WERI-Rb-1 (cell line): ENCODE measurements around the gene GARIN5B.

ENCODE experiments used
- DNase-seq: peaks from one replicate; pipeline ENCODE4 v3.0.0-alpha.2; 2020
- H3K27ac ChIP-seq: fragments of 250-450 bp; sonication (Bioruptor Pico); 2 replicates; pipeline ENCODE4 v1.5.1; 2020; ENCODE audit warnings: mild to moderate bottlenecking, moderate library complexity
- H3K27me3 ChIP-seq: fragments of 250-450 bp; sonication (Bioruptor Pico); 2 replicates; pipeline ENCODE4 v1.5.1; 2021; ENCODE audit warnings: mild to moderate bottlenecking, low read depth, moderate library complexity; ENCODE audit not compliant: insufficient read depth, severe bottlenecking
- H3K36me3 ChIP-seq: fragments of 250-450 bp; sonication (Bioruptor Pico); 2 replicates; pipeline ENCODE4 v1.5.1; 2020; ENCODE audit warnings: mild to moderate bottlenecking, moderate library complexity
- H3K4me3 ChIP-seq: 2 replicates; pipeline ENCODE4 v1.5.1; 2011; ENCODE audit warnings: low read depth, mild to moderate bottlenecking, control low read depth, low read length
- H3K9me3 ChIP-seq: fragments of 250-450 bp; sonication (Bioruptor Pico); 2 replicates; pipeline ENCODE4 v1.5.1; 2021; ENCODE audit warnings: mild to moderate bottlenecking, moderate library complexity; ENCODE audit not compliant: severe bottlenecking
- CTCF ChIP-seq: IDR thresholded peaks from 2 replicates; pipeline ENCODE4 v1.5.1; 2011; ENCODE audit warnings: low read depth, mild to moderate bottlenecking, control low read depth, inconsistent platforms, low read length

Gene GARIN5B

GRCh38 chr19:55358493-55358892, 4.6 kb downstream of the GARIN5B start:
- Histone ChIP-seq H3K27ac (no peak overlapping the region), H3K4me3 (no peak overlapping the region), H3K27me3 (no peaks in the 10 kb centered on the region), H3K36me3 (no peaks in the 10 kb centered on the region), H3K9me3 (no peaks in the 10 kb centered on the region)
- DNase-seq: no peak
- TF ChIP-seq CTCF: no peak

- peak; percentile 71 for DNase-seq
- no peak overlapping the region for H3K4me3 ChIP-seq
- TF ChIP-seq CTCF: no peak
- no peaks in the 10 kb centered on the region for H3K9me3 ChIP-seq
- peak overlapping the region; percentile 42 for H3K27ac ChIP-seq
- H3K36me3 ChIP-seq: peaks cover under 1% of the 10 kb centered on the region; the same call in 1 of the 2 replicates
- H3K27me3 ChIP-seq: no peaks in the 10 kb centered on the region
Observed at GRCh38 chr19:55355213-55355821, 7.7 kb downstream of the GARIN5B start.

- H3K36me3 ChIP-seq: peaks cover 3% of the 10 kb centered on the region; the same call in 1 of the 2 replicates
- DNase-seq: no peak
- no peak for TF ChIP-seq CTCF
- no peaks in the 10 kb centered on the region for H3K27me3 ChIP-seq
- peak within 1 kb of the TSS; percentile 42 for H3K27ac ChIP-seq
- H3K9me3 ChIP-seq: no peaks in the 10 kb centered on the region
- H3K4me3 ChIP-seq: peak within 1 kb of the TSS; percentile 54
Observed at GRCh38 chr19:55354698-55355212, 8.3 kb downstream of the GARIN5B start, which contains the start of gene COX6B2. TSS of gene COX6B2 (minus strand) at chr19:55354719. CDS start at chr19:55354521, 198 bp downstream.

- peak; percentile 73 for DNase-seq
- no peaks in the 10 kb centered on the region for H3K9me3 ChIP-seq
Observed at GRCh38 chr19:55353803-55354697, 9.0 kb downstream of the GARIN5B start.

GRCh38 chr19:55353356-55353802, 9.7 kb downstream of the GARIN5B start:
- TF ChIP-seq CTCF: no peak
- H3K4me3 ChIP-seq: peak overlapping the region; percentile 54

More at GRCh38 chr19:55353803-55354697, 9.0 kb downstream of the GARIN5B start:
- H3K36me3 ChIP-seq: peaks cover 7% of the 10 kb centered on the region
- peak overlapping the region; percentile 54 for H3K4me3 ChIP-seq
- H3K27ac ChIP-seq: no peak overlapping the region
- TF ChIP-seq CTCF: no peak
- H3K27me3 ChIP-seq: no peaks in the 10 kb centered on the region

More at GRCh38 chr19:55353356-55353802, 9.7 kb downstream of the GARIN5B start:
- Histone ChIP-seq H3K9me3 (no peaks in the 10 kb centered on the region), H3K27me3 (no peaks in the 10 kb centered on the region), H3K36me3 (peaks cover 11% of the 10 kb centered on the region), H3K27ac (no peak overlapping the region)
- DNase-seq: no peak
